Stimulated activated CD4-positive, alpha-beta T cell treated with anti-CD3 and anti-CD28 coated beads, Interleukin-1b, Interleukin-23, amount 100 ng/mL, for 1 hour (primary cell): Measurements from ENCODE around the gene C3.
"Not testable (repeated sequence)": the region's sequence is repeated elsewhere in the genome, so short reads cannot be mapped to it uniquely, and the experiment has no call there.

Source experiments
- DNase-seq, 2 donors: peaks; one replicate each; pipeline ENCODE4 v3.0.0-alpha.2; 2020; ENCODE audit warnings: low read depth in 2 of 2

Gene C3

GRCh38 chr19:6713773-6714692 lies 6.4 kb downstream of the C3 start:
- no peak for DNase-seq

DNA sequence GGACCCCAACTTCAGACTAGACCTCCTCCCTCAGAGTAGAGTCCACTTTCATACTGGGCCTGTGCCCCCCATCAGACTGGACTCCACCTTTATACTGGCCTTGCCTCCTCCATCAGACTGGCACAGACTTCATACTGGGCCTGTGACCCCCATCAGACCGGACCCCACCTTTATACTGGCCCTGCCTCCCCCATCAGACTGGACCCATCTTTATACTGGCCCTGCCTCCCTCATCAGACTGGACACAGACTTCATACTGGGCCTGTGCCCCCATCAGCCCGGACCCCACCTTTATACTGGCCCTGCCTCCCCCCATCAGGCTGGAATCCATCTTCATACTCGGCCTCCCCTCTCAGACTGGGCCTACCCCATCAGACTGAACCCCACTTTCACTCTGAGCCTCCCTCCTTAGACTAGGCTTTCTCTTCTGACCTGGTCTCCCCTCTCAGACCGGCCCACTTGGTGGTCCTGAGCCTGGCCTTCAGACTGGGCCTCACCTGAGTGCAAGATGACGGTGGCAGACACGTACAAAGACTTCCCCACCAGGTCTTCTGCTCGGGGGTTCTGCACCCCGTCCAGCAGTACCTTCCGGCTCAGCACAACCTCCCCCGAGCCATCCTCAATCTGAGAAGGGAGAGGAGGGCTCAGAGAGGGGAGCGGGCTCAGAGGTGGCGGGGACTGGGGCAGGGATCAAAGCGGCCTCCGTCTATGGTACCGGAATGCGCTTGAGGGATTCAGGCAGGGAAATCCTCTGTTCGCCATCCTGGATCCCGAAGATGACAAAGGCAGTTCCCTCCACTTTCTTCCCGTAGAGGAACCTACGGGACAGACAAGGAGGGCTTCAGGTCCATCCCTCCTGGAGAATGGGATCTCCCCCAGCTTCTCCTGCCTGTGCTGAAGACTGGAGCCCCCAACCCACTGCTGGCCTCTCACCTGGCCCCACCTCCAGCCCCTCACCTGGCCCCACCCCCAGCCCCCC lies 7.5 kb downstream of the C3 start:
- no peak for DNase-seq

DNA sequence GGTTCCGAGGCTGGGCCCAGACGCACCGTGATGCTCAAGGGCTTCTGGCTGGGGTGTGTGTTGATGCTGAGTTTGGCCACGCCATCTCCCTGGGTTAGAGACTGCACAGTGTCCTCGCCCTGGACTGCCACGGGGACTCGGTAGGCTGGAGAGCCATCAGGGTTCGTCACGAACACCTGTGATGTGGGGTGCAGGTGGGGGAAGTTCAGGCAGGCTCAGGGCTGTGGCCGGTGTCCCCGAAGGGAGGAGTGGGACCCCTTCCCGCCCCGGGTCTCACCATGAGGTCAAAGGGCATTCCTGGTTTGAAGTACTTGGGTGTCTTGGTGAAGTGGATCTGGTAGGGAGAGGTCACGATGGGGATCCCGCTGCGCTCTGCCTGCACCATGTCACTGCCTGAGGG lies 8.2 kb downstream of the C3 start:
- DNase-seq, result no peak

DNA sequence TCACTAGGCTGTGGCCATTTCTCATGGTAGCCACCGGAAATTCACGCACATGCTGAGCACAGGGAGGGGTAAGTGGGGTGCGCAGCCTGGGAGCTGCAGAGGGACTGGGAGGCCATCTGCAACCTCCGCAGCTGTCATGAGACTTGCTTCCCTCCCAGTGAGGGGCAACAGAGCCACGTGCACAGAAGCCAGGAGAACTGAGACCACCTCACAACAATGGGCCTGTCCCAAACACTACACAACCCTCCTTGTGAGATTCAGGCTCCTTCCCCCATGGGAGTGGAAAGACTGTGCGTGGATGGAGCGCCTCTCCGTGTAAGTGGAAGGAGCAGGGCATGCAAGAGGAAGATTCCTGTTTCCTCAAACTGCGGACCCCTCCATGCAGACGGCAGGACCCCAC lies 8.8 kb downstream of the C3 start:
- no peak for DNase-seq

DNA sequence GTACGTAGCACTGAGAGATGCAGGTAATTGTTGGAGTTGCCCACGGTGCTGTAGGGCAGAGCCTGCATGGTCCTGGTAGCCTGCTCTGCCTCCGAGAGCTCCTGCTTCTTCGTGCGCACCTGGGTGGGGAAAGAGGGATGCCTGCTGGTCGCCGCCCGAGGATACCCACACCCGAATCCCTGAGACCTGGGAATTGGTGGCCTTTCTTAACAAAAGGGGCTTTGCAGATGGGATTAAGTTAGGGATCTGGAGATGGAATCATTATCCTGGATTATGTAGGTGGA lies 9.4 kb downstream of the C3 start:
- no peak for DNase-seq

GRCh38 chr19:6710273-6711077 lies 10.0 kb downstream of the C3 start:
- no peak for DNase-seq

DNA sequence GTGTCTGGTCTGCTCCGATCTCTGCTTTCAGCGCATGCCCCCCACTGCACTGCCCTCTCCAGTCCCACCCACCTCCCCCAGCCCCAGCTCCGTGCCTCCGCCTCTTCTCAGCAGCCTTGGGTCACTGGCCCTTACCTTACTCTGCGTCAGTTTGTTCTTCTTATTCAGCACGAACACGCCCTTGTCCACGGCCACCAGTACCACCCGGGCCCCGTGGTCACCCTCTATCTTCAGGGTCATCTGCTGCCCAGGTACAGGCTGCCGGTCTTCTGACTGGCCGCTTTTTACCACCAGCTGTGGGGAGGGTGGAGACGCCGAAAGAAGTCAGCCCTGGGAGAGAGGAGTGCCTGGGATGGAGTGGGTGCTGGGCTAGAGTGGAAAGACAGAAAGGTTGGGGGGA lies 10.9 kb downstream of the C3 start:
- no peak for DNase-seq

- DNase-seq, result not testable (repeated sequence)
Measured at GRCh38 chr19:6708913-6709312, 11.5 kb downstream of the C3 start.

DNA sequence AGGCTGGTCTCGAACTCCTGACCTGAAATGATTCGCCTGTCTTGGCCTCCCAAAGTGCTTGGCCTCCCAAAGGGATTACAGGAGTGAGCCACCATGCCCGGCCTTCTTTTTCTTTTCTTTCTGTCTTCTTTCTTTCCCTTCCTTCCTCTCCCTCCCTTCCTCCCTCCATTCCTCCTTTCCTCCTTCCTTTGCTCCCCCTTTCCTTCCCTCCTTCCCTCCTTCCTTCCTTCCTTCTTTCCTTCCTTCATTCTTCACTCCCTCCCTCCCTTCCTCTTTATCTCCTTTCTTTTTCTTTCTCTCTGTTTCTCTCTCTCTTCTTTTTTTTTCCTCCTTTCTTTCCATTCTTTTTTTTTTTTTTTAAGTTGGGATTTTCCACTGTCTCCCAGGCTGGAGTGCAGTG lies 12.1 kb downstream of the C3 start:
- no peak for DNase-seq

DNA sequence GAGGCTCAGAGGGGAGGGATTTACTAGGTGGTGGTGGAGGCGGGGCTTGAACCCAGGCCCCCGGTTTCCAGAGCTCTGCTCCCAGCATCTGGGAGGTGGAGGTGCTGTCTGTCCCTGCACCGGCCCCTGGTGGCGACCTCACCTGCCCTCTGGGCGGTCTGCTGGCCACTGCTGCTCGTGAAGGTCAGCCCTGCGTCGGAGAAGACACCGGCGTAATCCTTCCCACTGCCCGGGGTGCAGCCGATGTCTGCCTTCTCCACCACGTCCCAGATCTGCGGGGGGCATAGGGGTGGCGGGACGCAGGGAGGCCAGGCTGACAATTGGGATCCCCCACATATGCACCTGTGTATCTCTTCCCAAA lies 12.8 kb downstream of the C3 start:
- DNase-seq, result no peak

DNA sequence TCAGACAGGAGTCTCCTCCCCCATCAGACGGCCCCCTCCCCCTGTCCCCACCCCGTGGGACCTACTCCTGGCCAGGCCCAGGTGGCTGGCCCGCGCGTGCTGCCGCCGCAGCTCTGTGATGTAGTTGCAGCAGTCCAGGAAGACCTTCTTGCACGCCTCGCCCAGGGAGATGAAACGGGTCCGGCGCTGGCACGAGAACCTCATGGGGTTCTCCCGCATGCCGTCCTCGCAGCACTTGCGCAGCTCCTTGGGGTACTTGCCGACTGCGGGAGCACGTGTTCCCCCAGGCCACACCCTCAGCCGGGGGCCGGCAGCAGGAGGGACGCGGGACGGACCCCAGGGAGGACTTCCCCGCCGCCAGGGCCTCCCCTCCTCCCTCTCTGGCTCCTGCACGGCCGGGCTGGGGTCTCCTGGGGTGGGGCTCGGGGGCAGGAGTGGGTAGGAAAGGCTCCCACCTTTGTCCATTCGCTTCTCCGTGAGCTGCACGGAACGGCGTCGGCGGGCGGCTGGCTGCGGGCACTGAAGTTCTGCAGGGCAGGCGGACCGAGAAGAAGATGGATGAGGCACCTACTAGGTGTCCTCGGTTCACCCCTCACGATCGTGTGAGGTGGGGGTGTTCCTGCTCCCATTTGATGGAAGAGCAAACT lies 13.3 kb downstream of the C3 start:
- DNase-seq, result no peak

DNA sequence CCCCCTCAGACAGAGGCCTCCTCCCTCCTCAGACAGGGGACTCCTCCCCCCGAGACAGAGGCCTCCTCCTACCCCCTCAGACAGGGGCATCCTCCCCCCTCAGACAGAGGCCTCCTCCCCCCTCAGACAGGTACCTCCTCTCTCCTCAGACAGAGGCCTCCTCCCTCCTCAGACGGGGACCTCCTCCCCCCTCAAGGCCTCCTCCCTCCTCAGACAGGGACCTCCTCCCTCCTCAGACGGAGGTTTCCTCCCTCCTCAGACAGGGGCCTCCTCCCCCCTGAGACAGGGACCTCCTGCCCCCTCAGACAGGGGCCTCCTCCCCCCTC lies 13.9 kb downstream of the C3 start:
- DNase-seq, result no peak

- no peak for DNase-seq
Measured at GRCh38 chr19:6705931-6706632, 14.4 kb downstream of the C3 start.

DNA sequence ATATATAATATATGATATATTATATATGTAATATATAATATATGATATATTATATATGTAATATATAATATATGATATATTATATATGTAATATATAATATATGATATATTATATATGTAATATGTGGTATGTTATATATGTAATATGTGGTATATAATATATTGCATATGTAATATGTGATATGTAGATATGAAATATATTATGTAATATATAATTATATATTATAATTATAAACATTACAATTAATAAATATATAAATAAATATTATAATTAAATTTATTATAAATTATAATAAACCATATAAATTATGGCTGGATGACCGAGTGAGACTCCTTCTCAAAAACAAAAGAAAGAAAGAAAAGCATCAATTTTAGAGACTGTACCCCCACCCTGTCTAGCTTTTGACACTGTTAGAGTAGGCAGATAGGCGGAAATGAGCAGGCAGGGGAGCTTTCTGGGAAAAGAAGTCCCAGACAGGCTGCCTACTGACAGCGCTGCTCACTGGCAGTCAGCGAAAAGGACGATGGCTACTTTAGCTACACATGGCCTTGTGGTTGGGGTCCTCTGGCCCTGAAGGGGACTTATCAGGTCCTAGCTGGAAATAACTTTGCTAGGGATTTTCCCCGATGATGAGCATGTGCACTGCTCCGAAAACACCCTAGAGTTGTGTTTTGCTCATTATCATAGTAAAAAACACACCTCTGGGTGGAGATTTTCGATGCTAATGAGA lies 19.7 kb downstream of the C3 start:
- no peak for DNase-seq

DNA sequence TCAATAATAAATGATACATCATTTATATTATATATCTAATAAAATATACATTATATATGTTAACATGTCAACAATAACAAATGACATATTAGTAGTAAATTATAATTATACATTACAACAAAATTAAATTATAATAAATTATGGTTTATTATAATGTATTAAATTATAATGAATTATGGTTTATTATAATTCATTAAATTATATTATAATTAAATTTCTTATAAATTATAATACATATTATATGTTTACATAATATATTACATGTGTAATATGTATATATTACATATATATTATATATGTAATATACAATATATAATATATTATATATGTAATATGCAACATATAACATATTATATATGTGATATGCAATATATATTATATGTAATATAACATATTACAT lies 20.5 kb downstream of the C3 start:
- DNase-seq, result no peak

DNA sequence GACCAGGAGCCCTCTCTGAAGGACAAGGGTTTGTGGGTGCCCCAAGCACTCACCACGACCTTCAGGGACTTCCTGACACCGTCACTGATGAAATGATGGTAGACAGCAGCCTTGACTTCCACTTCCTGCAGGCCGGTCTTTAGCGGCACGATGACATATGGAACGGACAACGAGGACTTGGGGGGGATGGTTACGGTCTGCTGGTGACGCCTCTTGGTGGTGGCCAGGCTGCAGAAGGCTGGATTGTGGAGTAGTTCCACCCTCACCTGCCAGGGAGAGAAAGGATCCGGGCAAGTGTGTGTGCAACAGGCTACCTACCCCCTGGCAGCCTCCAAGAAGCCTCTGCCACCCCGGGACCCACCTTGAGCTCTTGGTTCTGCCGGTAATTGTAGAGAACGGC lies 23.2 kb downstream of the C3 start:
- DNase-seq, result no peak

DNA sequence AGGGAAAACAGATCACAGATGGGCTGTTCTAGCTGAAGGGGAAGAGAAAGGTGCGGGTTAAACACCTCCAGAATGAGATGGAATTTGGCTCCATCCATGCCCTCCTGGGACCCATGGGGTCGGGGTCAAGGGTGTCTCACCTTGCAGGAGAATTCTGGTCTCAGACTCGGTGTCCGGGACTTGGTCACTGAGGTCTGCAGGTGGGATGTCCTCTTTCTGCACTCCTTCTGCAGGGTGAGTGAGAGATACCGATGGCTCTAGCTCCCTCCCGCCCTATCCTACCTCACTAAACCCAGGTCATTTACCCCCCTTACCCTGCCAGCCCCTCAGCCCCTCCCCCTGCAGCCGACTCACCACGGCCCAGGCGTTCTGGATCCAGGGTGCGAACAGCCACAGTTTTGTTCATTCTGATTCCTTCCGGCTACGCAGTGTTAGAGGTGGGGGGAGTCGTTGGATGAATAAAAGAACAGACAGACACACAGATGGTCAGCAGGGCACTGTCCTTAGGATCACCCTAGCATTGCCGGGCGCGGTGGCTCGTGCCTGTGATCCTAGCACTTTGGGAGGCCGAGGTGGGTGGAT lies 24.1 kb downstream of the C3 start:
- DNase-seq, result no peak

GRCh38 chr19:6694147-6694815 lies 26.2 kb downstream of the C3 start:
- DNase-seq, result no peak

DNA sequence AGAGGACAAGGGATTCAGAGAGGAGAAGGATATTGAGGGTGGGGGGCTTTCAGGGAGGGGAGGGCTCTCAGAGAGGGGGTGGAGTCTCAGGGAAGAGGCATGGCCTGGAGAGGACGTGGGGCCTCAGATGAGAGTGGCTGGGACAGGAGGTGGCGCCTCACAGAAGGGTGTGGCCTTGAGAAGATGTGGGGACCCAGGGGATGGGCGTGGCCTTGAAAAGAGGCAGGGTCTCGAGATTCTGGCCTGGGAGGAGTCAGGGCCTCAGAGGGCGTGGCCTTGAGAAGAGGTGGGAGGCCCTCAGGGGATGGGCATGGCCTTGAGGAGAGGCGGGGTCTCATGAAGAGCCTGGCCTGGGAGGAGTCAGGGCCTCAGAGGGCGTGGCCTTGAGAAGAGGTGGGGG lies 26.8 kb downstream of the C3 start:
- no peak for DNase-seq

DNA sequence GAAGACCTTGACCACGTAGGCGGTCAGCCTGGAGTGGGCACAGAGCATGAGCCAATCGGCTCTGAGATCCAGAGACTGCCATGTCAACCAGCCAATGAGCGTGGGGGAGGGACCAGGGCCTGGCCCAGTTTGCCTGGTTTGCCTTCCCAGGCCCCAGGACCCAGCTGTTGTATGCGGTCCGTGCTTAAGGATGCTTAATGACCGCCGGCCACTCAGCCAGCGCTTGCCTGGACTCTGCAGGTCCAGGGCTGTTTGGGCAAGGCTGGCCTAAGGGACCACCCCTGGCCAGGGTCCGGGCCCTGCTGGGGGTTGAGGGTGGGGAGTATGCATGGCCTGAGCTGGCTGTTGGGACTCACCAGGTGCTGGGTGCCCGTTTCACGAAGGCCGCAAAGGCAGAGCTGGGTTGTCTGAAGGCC lies 27.4 kb downstream of the C3 start:
- DNase-seq, result no peak
